ENCODE measurements around the gene HOXD1.

The HOXD1 gene

DNA sequence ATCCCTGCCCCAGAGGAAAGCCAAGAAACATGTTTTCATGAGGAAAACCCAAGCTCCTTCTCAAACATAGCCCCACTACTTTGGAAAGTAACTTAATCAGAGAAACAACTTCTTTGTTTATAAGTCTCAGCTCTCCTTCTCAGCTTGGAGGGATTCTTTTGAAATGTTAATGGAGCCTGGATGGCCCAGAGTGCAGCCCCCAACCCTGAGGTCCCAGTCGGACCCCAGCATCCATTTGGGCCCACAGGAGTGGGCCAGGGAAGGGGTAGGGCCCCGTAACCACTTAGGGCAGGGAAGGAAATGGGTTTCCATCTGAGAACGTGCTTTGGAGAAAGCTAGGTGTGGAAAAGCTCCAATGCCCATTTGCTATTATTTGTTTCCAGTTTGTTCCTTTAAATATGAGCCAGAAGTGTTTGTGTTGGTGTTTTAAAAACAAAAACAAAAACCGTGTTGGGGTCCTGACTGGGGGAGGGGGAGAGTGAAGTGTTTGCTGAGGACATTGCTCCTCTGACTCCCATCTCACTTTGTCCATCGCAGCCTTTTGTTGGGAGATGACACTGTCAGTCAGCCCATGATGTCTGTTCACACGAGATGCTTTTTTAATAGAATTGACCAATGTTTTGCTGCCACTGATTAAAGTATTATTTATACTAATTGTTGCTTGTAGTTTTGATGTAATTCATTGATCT, 33.0 kb upstream of the HOXD1 start:
- no peak for TF ChIP-seq SIN3A (IDR thresholded peaks at IDR 0.05; ENCODE audit: borderline replicate concordance, insufficient read depth, low read length)

DNA sequence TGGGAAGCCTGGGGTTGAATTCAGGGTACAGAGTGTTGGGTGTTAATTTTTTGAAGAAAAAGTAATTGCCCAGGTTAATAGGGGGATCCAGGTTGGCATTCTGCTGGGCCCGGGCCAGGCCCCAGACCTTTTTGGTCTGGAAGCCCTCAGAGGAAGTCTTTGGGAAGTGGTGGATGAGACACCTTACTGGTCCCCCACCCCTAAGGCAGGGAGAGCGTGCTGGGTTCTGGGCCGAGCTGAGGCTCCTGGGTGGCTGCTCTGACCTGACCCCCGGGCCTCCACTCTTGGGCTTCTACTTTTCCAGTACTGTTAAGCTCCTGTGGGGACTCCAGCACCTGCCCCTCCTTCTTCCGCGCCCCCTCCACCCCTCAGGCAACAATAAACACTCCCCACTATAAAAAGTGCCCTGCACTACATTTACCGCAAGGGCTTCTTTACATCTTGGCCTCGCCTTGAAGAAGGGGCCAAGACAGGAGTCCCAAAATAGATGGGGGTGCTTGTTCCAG, 32.1 kb upstream of the HOXD1 start:
- TF ChIP-seq SIN3A (IDR thresholded peaks at IDR 0.05; ENCODE audit: borderline replicate concordance, insufficient read depth, low read length) (no peak), FOXP2 (optimal IDR thresholded peaks at IDR 0.05; ENCODE audit: borderline replicate concordance, extremely low read depth, extremely low read length, insufficient read depth) (no peak), TAF1 (IDR thresholded peaks at IDR 0.05; ENCODE audit: borderline replicate concordance, insufficient read depth, low read length) (no peak), POLR2AphosphoS5 (IDR thresholded peaks at IDR 0.05; ENCODE audit: low read depth, low read length) (no peak)
- TF ChIP-seq, protein P1, sequence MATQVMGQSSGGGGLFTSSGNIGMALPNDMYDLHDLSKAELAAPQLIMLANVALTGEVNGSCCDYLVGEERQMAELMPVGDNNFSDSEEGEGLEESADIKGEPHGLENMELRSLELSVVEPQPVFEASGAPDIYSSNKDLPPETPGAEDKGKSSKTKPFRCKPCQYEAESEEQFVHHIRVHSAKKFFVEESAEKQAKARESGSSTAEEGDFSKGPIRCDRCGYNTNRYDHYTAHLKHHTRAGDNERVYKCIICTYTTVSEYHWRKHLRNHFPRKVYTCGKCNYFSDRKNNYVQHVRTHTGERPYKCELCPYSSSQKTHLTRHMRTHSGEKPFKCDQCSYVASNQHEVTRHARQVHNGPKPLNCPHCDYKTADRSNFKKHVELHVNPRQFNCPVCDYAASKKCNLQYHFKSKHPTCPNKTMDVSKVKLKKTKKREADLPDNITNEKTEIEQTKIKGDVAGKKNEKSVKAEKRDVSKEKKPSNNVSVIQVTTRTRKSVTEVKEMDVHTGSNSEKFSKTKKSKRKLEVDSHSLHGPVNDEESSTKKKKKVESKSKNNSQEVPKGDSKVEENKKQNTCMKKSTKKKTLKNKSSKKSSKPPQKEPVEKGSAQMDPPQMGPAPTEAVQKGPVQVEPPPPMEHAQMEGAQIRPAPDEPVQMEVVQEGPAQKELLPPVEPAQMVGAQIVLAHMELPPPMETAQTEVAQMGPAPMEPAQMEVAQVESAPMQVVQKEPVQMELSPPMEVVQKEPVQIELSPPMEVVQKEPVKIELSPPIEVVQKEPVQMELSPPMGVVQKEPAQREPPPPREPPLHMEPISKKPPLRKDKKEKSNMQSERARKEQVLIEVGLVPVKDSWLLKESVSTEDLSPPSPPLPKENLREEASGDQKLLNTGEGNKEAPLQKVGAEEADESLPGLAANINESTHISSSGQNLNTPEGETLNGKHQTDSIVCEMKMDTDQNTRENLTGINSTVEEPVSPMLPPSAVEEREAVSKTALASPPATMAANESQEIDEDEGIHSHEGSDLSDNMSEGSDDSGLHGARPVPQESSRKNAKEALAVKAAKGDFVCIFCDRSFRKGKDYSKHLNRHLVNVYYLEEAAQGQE (IDR thresholded peaks at IDR 0.05; ENCODE audit: insufficient read depth in 1 of 2, low read depth in 2 of 2, low read length in 2 of 2): no peak

DNA sequence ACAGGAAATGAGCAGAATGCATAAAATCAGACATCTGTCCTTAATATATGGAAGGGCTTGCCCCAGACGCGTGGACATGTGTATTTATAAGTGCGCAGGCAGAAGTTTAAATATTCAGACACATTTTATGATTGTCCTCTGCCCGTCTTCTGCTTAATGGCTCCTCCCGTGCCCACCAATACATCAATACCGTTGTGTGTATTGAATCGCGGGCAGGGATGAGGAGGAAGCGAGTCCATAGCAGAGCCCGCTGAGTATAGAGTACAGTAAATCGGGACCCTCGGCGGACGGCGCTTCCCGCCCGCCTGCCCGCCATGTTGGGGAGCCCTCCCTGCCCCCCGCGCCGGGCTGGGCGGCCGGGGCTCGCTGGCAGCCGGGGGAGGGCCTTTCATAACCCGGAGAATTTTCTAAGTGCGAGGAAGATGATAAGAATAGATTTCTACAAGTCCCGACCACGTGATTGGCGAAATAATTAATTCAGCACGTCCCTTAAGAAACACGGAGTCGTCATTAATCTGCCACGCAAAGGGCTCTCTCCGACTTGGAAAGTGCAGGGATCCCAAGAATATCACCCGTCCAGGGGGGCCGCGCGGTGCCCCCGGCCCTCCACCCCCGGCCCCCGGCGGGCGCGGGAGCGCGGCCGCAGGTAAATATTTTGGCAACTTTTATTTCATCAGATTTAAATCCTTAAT, 31.5 kb upstream of the HOXD1 start, which contains the start of gene HOXD3:
Gene HOXD3, plus strand, starts transcription at position 501 of the 692 bp plus-strand sequence. CDS start 11,808 bp downstream, outside the sequence.
- TF ChIP-seq, protein P1 (IDR thresholded peaks at IDR 0.05; ENCODE audit: insufficient read depth in 1 of 2, low read depth in 2 of 2, low read length in 2 of 2): no peak
- TF ChIP-seq TAF1 (IDR thresholded peaks at IDR 0.05; ENCODE audit: borderline replicate concordance, insufficient read depth, low read length): no peak
- TF ChIP-seq POLR2AphosphoS5 (IDR thresholded peaks at IDR 0.05; ENCODE audit: low read depth, low read length): no peak
- no peak for TF ChIP-seq FOXP2 (optimal IDR thresholded peaks at IDR 0.05; ENCODE audit: borderline replicate concordance, extremely low read depth, extremely low read length, insufficient read depth)
- no peak for TF ChIP-seq SIN3A (IDR thresholded peaks at IDR 0.05; ENCODE audit: borderline replicate concordance, insufficient read depth, low read length)

DNA sequence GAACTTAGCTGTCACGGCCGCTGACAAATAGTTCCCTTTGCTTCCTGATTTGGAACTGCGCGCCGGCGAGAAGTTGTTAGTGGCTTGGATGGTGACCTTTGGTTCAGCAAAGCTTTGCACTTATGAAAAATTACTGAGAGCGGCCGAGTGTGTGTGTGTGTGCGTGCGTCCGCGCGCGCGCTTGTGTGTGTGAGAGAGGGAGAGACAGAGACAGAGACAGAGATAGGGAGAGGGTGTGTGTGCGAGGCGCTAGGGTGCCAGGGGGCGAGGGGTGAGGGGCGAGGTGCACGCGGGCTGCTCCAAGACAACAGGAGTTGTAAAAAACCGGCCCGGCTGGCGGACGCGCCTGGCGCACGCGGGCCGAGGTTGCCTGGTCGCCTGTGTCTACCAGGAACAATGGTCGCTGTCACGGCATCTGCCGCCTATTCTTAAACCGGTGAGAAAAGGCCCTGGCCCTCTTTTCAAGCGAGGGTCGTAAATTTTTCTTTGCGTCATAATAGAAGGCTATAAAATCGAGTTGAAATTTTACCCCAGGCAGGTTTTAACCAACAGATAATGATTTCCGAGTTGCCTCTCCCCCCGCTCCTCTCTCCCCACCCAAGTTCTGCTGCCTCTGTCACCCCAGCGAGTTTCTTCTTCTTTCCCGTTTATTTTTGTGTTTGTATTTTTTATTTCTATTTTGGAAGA, 30.8 kb upstream of the HOXD1 start:
- TF ChIP-seq TAF1 (IDR thresholded peaks at IDR 0.05; ENCODE audit: borderline replicate concordance, insufficient read depth, low read length) (no peak), SIN3A (IDR thresholded peaks at IDR 0.05; ENCODE audit: borderline replicate concordance, insufficient read depth, low read length) (no peak)

DNA sequence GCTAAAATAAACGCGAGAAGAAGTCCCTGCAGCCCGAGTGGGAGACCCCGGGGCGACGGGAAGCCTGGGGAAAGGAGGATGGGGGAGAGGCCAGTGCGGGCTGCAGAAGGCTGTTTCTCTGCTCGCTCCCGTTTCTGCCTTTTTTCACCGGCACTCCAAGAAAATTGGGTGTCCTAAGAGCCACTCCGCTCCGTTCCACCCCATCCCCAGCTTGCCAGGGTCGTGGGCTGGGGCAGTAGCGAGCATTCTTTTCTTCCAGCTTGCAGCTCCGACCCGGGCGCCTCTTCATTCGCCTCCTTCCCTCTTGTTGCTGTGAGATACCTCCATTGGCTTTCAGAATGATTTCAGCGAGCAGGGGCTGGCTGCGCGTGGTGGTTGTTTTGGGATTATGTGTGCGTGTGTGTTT, 30.3 kb upstream of the HOXD1 start:
- TF ChIP-seq POLR2AphosphoS5 (IDR thresholded peaks at IDR 0.05; ENCODE audit: low read depth, low read length) (no peak), TAF1 (IDR thresholded peaks at IDR 0.05; ENCODE audit: borderline replicate concordance, insufficient read depth, low read length) (no peak), FOXP2 (optimal IDR thresholded peaks at IDR 0.05; ENCODE audit: borderline replicate concordance, extremely low read depth, extremely low read length, insufficient read depth) (no peak), SIN3A (IDR thresholded peaks at IDR 0.05; ENCODE audit: borderline replicate concordance, insufficient read depth, low read length) (no peak)
- TF ChIP-seq, protein P1 (IDR thresholded peaks at IDR 0.05; ENCODE audit: insufficient read depth in 1 of 2, low read depth in 2 of 2, low read length in 2 of 2): no peak

All from PFSK-1 (cell line).